Activated naive CD4-positive, alpha-beta T cell treated with anti-CD3 and anti-CD28 coated beads for 36 hours (primary cell): ENCODE data around the gene CSNK1D. TPM values are rescaled to one million over a fixed set of nuclear protein-coding genes. Genes with fewer than 3 reads are reported as not detected.
A peak's percentile ranks its signal among the peaks of the same experiment; 100 is the strongest.

Source experiments
- CTCF ChIA-PET: fragments of 350-600 bp; sonication (Branson Sonifier 250); formaldehyde crosslinking; loops from one replicate; lab custom pipeline; 2021; ENCODE audit warnings: antibody characterized with exemption; lab: Charles Lee
- DNase-seq: peaks from one replicate; pipeline ENCODE4 v3.0.0-alpha.2; 2020
- H3K27ac Mint-ChIP-seq: one replicate; pipeline ENCODE4 v1.8.0; 2021; ENCODE audit warnings: mild to moderate bottlenecking, mixed read lengths
- H3K27me3 Mint-ChIP-seq: one replicate; pipeline ENCODE4 v1.8.0; 2021; ENCODE audit warnings: low read depth, mixed read lengths
- H3K36me3 Mint-ChIP-seq: one replicate; pipeline ENCODE4 v1.8.0; 2021; ENCODE audit warnings: low read depth, mixed read lengths
- H3K4me1 Mint-ChIP-seq: one replicate; pipeline ENCODE4 v1.8.0; 2021; ENCODE audit warnings: low read depth, mixed read lengths
- H3K4me3 Mint-ChIP-seq: one replicate; pipeline ENCODE4 v1.8.0; 2021; ENCODE audit warnings: mild to moderate bottlenecking, moderate library complexity, mixed read lengths
- H3K9me3 Mint-ChIP-seq: one replicate; pipeline ENCODE4 v1.8.0; 2021; ENCODE audit warnings: mixed read lengths
- intact Hi-C: fragments of 100-400 bp; cut with micrococcal nuclease; formaldehyde crosslinking; loops from one replicate; pipeline ENCODE4 v1.15.1; 2023
- total RNA-seq, 2 experiments: library from RNA; stranded (reverse); gene quantifications; one replicate each; pipeline ENCODE4 v1.2.3, GENCODE V29; 2021

CSNK1D gene
- total RNA-seq, 2 experiments from 2014 or later: 99.8 to 100 TPM

DNA sequence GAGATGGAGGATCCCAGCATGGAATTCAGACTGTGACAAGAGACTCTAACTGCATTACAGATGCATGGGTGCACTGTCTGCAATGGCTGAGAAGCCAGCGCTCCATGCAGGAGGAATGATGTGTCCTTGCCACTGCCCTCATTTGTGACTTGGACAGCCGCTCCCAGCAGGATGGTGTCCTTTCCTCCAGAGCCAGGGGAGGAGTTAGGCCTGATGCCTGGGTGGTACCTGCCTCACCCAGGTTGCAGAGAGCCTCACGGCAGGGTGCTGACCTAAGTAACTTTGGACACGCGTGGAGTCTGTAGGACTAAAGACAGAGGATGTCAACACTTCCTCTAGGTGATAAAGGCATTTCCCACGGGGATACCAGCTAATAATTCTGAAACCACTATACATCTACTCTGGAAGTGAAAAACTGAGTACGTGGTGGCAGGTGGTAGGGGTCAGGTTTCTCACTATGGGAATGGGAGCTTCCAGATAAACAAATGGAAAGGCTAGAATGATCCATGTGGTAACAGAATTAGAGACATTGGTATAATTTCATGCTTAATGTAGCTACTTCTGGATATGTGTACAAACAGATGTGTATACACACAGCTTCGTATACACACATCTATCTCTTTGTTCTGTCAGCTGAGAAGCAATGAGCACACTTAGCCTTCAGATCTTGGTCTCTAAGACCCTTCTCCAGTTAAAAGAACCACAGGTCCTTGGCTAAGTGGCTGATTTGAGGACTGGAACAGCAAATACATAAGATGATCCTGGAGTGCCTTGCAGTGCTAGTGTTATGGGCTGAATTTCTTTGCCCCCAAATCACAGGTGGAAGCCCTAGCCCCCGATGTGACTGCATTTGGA lies 13.7 kb upstream of the CSNK1D start:
- Mint-ChIP-seq H3K36me3 (no peaks in the 10 kb centered on the region), H3K9me3 (no peaks in the 10 kb centered on the region), H3K27ac (no peak overlapping the region), H3K4me1 (peaks cover 11% of the 10 kb centered on the region), H3K4me3 (no peak overlapping the region), H3K27me3 (no peaks in the 10 kb centered on the region)
- intact Hi-C loops: no loop called here
- CTCF ChIA-PET: interaction anchor here (0.7 kb wide), 1 partner anchor 51 kb away, joined by 4 read pairs; no protein-coding TSS in a partner anchor
- no peak for DNase-seq

DNA sequence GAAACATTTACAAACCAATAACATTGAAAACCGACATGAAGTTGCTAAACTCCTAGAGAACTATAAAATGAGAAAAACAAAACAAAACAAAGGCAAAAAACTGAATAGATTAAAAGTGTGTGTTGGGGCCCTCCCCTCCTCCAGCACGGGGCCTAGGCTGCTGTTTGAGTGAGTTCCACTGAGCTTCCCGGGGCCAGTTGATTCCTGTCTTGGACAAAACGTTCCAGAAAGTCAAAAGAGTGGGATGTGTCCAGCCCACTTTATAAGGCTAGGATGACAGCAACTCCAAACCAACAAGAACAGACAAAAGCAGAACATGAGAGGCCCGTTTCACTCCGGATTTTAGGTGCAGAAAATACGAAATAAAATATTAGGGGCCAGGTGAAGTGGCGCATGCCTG lies 11.6 kb upstream of the CSNK1D start:
- Mint-ChIP-seq H3K4me1 (peaks cover 12% of the 10 kb centered on the region), H3K36me3 (no peaks in the 10 kb centered on the region)
- CTCF ChIA-PET: no interaction called here

GRCh38 chr17:82283208-82283749 lies 9.8 kb upstream of the CSNK1D start:
- Mint-ChIP-seq H3K9me3 (no peaks in the 10 kb centered on the region), H3K36me3 (no peaks in the 10 kb centered on the region), H3K4me3 (no peak overlapping the region), H3K4me1 (peaks cover 12% of the 10 kb centered on the region), H3K27me3 (no peaks in the 10 kb centered on the region), H3K27ac (no peak overlapping the region)
- intact Hi-C loops: no loop called here
- CTCF ChIA-PET: interaction anchor here (0.6 kb wide), 1 partner anchor 607 kb away, joined by 3 read pairs; no protein-coding TSS in a partner anchor
- DNase-seq: peak; percentile 60

More for the DNA sequence above, 11.6 kb upstream of the CSNK1D start:
- H3K27ac Mint-ChIP-seq: no peak overlapping the region
- H3K9me3 Mint-ChIP-seq: no peaks in the 10 kb centered on the region
- no peak overlapping the region for H3K4me3 Mint-ChIP-seq
- no peak for DNase-seq
- H3K27me3 Mint-ChIP-seq: no peaks in the 10 kb centered on the region
- intact Hi-C loops: no loop called here

DNA sequence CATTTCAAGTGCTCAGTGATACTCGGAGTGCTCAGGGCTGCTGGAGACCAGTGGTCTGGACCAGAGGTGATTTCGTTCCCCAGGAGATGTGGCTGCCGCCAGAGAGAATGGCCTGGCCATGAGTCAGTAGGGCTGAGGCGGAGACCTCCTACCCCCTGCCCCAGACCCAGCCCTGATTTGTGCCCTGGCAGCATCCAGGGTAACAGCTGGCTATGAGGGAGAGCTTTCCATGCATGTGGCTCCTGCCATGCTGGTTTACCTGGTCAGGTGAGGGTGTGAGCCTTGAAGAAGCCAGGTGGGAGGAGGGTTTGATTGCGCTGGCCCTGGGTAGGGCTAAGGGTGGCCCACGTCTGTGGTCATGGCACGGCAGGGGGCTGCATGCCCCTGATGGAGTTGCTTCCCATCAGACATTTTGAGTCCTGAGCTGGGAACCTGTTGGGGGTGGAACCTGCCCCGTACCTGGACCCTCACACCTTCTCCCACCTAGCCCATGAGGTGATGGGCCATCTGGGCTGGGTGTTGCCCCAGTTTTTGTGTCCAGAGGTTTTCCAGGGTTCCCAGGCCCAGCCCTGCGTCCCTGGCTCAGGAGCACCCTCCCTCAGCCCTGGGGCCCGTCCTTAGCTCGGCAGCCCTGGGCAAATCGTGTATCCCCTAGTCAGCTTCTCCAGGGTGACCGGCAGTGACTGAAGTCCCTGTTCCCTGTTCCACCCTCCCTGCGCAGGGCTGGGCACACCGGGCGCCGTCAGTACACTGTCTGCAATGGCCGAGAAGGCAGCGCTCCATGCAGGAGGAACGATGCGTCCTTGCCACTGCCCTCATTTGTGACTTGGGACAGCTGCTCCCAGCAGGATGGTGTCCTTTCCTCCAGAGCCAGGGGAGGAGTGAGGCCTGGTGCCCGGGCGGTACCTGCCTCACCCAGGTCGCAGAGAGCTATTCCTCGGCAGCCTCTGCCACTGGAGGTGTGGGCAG lies 9.0 kb upstream of the CSNK1D start:
- intact Hi-C loops: no loop called here
- no peak for DNase-seq

DNA sequence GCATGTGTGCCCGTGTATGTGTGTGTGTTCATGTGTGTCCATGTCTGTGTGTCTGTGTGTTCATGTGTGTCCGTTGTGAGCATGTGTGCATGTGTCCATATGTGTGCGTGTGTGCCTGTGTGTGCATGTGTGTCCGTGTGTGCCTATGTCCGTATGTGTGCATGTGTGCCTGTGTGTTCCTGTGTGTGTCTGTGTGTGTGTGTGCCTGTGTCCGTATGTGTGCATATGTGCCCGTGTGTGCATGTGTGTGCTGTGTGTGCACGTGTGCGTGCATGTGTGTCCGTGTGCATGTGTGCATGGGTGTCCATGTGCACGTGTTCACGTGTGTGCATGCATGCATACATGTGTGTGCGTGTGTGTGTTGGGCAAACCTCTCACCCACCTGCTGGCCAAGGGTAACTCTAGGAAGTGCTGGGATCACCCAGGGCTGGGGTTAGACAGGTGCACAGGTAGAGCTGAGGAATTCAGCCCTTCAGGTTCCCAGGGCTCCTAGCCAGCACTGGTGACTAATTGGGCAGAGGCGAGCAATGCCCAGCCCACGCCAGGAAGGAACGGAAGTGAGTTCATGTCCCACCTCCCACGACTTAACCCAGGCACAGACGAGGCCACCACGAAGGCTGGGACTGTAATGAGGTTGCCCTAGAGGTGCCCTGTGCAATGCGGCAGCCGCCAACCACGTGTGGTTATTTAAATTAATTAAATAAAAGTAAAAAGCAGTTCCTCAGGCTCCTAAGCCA lies 8.2 kb upstream of the CSNK1D start:
- intact Hi-C loops: no loop called here
- no peak overlapping the region for H3K27ac Mint-ChIP-seq
- no peaks in the 10 kb centered on the region for H3K36me3 Mint-ChIP-seq

More for the DNA sequence above, 9.0 kb upstream of the CSNK1D start:
- no peaks in the 10 kb centered on the region for H3K27me3 Mint-ChIP-seq
- H3K27ac Mint-ChIP-seq: no peak overlapping the region
- H3K36me3 Mint-ChIP-seq: no peaks in the 10 kb centered on the region
- no peaks in the 10 kb centered on the region for H3K9me3 Mint-ChIP-seq
- H3K4me3 Mint-ChIP-seq: no peak overlapping the region
- H3K4me1 Mint-ChIP-seq: peaks cover 12% of the 10 kb centered on the region
- CTCF ChIA-PET: interaction anchor here (0.6 kb wide), 1 partner anchor 607 kb away, joined by 3 read pairs; no protein-coding TSS in a partner anchor

GRCh38 chr17:82281076-82281475 lies 7.6 kb upstream of the CSNK1D start:
- no peaks in the 10 kb centered on the region for H3K36me3 Mint-ChIP-seq
- peaks cover 10% of the 10 kb centered on the region for H3K4me1 Mint-ChIP-seq
- no peak overlapping the region for H3K27ac Mint-ChIP-seq
- no peak overlapping the region for H3K4me3 Mint-ChIP-seq
- no peaks in the 10 kb centered on the region for H3K9me3 Mint-ChIP-seq
- intact Hi-C loops: no loop called here
- H3K27me3 Mint-ChIP-seq: no peaks in the 10 kb centered on the region
- no peak for DNase-seq
- CTCF ChIA-PET: no interaction called here

More for the DNA sequence above, 8.2 kb upstream of the CSNK1D start:
- DNase-seq: no peak
- CTCF ChIA-PET: no interaction called here
- Mint-ChIP-seq H3K4me3 (no peak overlapping the region), H3K9me3 (no peaks in the 10 kb centered on the region), H3K4me1 (peaks cover 10% of the 10 kb centered on the region), H3K27me3 (no peaks in the 10 kb centered on the region)

- Mint-ChIP-seq H3K36me3 (no peaks in the 10 kb centered on the region), H3K27ac (no peak overlapping the region), H3K4me3 (no peak overlapping the region), H3K4me1 (peaks cover 10% of the 10 kb centered on the region), H3K27me3 (no peaks in the 10 kb centered on the region), H3K9me3 (no peaks in the 10 kb centered on the region)
- intact Hi-C loops: no loop called here
- DNase-seq: no peak
- CTCF ChIA-PET: no interaction called here
Observed at GRCh38 chr17:82280537-82280936, 7.0 kb upstream of the CSNK1D start.

DNA sequence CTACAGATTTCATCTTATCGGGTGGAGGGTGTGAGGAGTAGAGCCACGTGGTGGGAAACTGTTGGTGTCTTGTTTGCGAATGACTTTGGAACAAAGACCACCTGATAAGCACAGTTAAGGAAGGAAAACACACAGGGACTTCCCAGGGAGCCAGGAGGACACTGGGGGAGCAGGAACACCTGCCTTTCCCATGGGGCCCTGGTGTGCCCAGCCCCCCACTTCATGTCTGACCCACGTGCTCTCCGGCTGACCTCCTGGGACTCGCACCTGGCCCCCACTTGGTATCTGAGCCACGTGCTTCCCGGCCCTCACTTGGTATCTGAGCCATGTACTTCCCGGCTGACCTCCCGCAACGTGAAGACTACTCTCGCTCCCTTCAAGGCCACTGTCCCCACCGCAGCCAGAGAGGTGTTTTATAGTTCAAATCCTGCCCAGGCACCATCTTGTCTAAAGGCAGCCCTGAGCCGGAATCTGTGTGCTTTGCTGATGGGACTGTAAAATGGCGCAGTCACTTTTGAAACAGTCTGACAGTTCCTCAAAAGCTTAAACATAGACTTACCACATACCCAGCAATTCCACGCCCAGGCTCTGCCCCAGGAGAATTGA lies 5.4 kb upstream of the CSNK1D start:
- intact Hi-C loops: no loop called here
- CTCF ChIA-PET: interaction anchor here (0.6 kb wide), 2 partner anchors 94 to 258 kb away, joined by 3 to 6 read pairs; no protein-coding TSS in a partner anchor
- no peak overlapping the region for H3K27ac Mint-ChIP-seq
- H3K9me3 Mint-ChIP-seq: no peaks in the 10 kb centered on the region
- no peak overlapping the region for H3K4me3 Mint-ChIP-seq
- no peak for DNase-seq
- no peaks in the 10 kb centered on the region for H3K27me3 Mint-ChIP-seq
- peaks cover 10% of the 10 kb centered on the region for H3K4me1 Mint-ChIP-seq
- no peaks in the 10 kb centered on the region for H3K36me3 Mint-ChIP-seq

GRCh38 chr17:82278308-82278707 lies 4.8 kb upstream of the CSNK1D start:
- DNase-seq: no peak
- H3K9me3 Mint-ChIP-seq: no peaks in the 10 kb centered on the region
- intact Hi-C loops: no loop called here
- H3K27ac Mint-ChIP-seq: no peak overlapping the region
- no peaks in the 10 kb centered on the region for H3K36me3 Mint-ChIP-seq
- H3K27me3 Mint-ChIP-seq: no peaks in the 10 kb centered on the region
- peaks cover 8% of the 10 kb centered on the region for H3K4me1 Mint-ChIP-seq
- no peak overlapping the region for H3K4me3 Mint-ChIP-seq
- CTCF ChIA-PET: no interaction called here

- H3K36me3 Mint-ChIP-seq: no peaks in the 10 kb centered on the region
- no peak overlapping the region for H3K4me3 Mint-ChIP-seq
- intact Hi-C loops: no loop called here
- no peak for DNase-seq
- no peaks in the 10 kb centered on the region for H3K9me3 Mint-ChIP-seq
- peaks cover 6% of the 10 kb centered on the region for H3K4me1 Mint-ChIP-seq
- CTCF ChIA-PET: no interaction called here
- H3K27ac Mint-ChIP-seq: no peak overlapping the region
- no peaks in the 10 kb centered on the region for H3K27me3 Mint-ChIP-seq
Observed at GRCh38 chr17:82277851-82278250, 4.4 kb upstream of the CSNK1D start.

- no peak for DNase-seq
- Mint-ChIP-seq H3K9me3 (no peaks in the 10 kb centered on the region), H3K4me1 (peaks cover 13% of the 10 kb centered on the region), H3K4me3 (no peak overlapping the region), H3K27me3 (no peaks in the 10 kb centered on the region), H3K27ac (no peak overlapping the region), H3K36me3 (peaks cover 7% of the 10 kb centered on the region)
- intact Hi-C loops: no loop called here
- CTCF ChIA-PET: no interaction called here
Observed at GRCh38 chr17:82276938-82277337, 3.4 kb upstream of the CSNK1D start.
